GM12878 (cell line): ENCODE results near the gene TMSB10. TPM values are rescaled to one million over a fixed set of nuclear protein-coding genes. Genes with fewer than 3 reads are reported as not detected.

Source experiments
- ATAC-seq: fragments of 200-7000 bp; cut with Tn5 transposase; 3 replicates; pipeline ENCODE4 v1.9.1; 2020; ENCODE audit warnings: mild to moderate bottlenecking, moderate library complexity
- BruUV-seq: library from RNA; stranded (reverse); fragments of 400-500 nt; replicated peaks from 2 replicates; lab custom pipeline; 2021; lab: Mats Ljungman, UMichigan
- CTCF ChIA-PET: fragments of 300-600 bp; sonication (Branson Sonifier 250); formaldehyde crosslinking; extraction: SDS; loops from one replicate; lab custom pipeline; 2021; ENCODE audit warnings: inconsistent platforms; lab: Yijun Ruan, JAX
- POLR2A ChIA-PET: fragments of 350-600 bp; formaldehyde crosslinking; extraction: SDS; loops from one replicate; lab custom pipeline; 2021; ENCODE audit warnings: inconsistent platforms; lab: Charles Lee
- RAD21 ChIA-PET: fragments of 300-600 bp; sonication (Branson Sonifier 250); formaldehyde crosslinking; loops from one replicate; lab custom pipeline; 2023; ENCODE audit warnings: antibody characterized with exemption; ENCODE audit not compliant: unreplicated experiment; lab: Charles Lee
- SMC1A ChIA-PET: fragments of 300-600 bp; sonication (Branson Sonifier 250); formaldehyde crosslinking; loops from one replicate; lab custom pipeline; 2023; ENCODE audit not compliant: unreplicated experiment, uncharacterized antibody; lab: Charles Lee
- DNase-seq: peaks from one replicate; pipeline ENCODE4 v3.0.0-alpha.2; 2011; ENCODE audit warnings: low read depth, low spot score
- FAIRE-seq: peaks from 3 replicates; lab custom pipeline; 2011; peaks lifted over from hg19 to GRCh38; lab: Jason Lieb, UNC
- H2AFZ ChIP-seq: 2 replicates; pipeline ENCODE4 v1.6.0; 2011; ENCODE audit warnings: low read depth, low read length, control low read depth; ENCODE audit not compliant: control insufficient read depth
- H3K27ac ChIP-seq: 2 replicates; pipeline ENCODE4 v1.5.1; 2011; ENCODE audit warnings: control low read depth; ENCODE audit not compliant: control insufficient read depth, insufficient read depth
- H3K27me3 ChIP-seq, 2 experiments: replicated peaks in 1 of 2; 2 replicates each; pipeline versions ENCODE4 v1.6.0 to v1.6.1; 2011; ENCODE audit warnings: low read length in 1 of 2; ENCODE audit not compliant: control insufficient read depth in 2 of 2, insufficient read depth in 2 of 2
- H3K36me3 ChIP-seq, 2 experiments: 2 replicates each; pipeline ENCODE4 v1.5.1; 2011; ENCODE audit warnings: low read length in 1 of 2; ENCODE audit not compliant: control insufficient read depth in 2 of 2, insufficient read depth in 2 of 2
- H3K4me1 ChIP-seq: 2 replicates; pipeline ENCODE4 v1.6.1; 2011; ENCODE audit warnings: mild to moderate bottlenecking, low read length, moderate library complexity, mixed read lengths; ENCODE audit not compliant: control insufficient read depth, insufficient read depth
- H3K4me2 ChIP-seq: 2 replicates; pipeline ENCODE4 v1.6.0; 2011; ENCODE audit warnings: control low read depth; ENCODE audit not compliant: control insufficient read depth, insufficient read depth
- H3K4me3 ChIP-seq: fragments of 200-600 bp; sonication (generic); 2 replicates; pipeline ENCODE4 v1.5.1; 2016
- H3K79me2 ChIP-seq: 2 replicates; pipeline ENCODE4 v1.6.0; 2011; ENCODE audit warnings: low read length; ENCODE audit not compliant: control insufficient read depth, insufficient read depth
- H3K9ac ChIP-seq: 2 replicates; pipeline ENCODE4 v1.8.0; 2011; ENCODE audit warnings: low read length, control low read depth, mixed read lengths; ENCODE audit not compliant: control insufficient read depth, insufficient read depth
- H3K9me3 ChIP-seq: replicated peaks from 3 replicates; pipeline ENCODE4 v1.5.1; 2011; ENCODE audit warnings: mild to moderate bottlenecking, low read length; ENCODE audit not compliant: control insufficient read depth, insufficient read depth
- H4K20me1 ChIP-seq: 2 replicates; pipeline ENCODE4 v1.6.0; 2011; ENCODE audit not compliant: control insufficient read depth, insufficient read depth
- BMI1 ChIP-seq: fragments of 450-650 bp; IDR thresholded peaks from 2 replicates; pipeline ENCODE4 v1.6.1; 2016; ENCODE audit warnings: mild to moderate bottlenecking, moderate library complexity, borderline replicate concordance
- GABPA ChIP-seq: IDR thresholded peaks from 2 replicates; pipeline ENCODE4 v1.6.1; 2014; ENCODE audit warnings: antibody characterized with exemption, low read depth, mild to moderate bottlenecking, inconsistent platforms
- NBN ChIP-seq: fragments of 450-650 bp; IDR thresholded peaks from 2 replicates; pipeline ENCODE4 v1.6.1; 2016
- WGBS: methylation state at CpG from one replicate; pipeline ENCODE4 v1.1.6; 2016; ENCODE audit warnings: low lambda C conversion rate; ENCODE audit not compliant: insufficient replicate concordance, insufficient coverage; ENCODE audit errors: missing lambda C conversion rate; 5-methylcytosine and 5-hydroxymethylcytosine counted together
- in situ Hi-C: fragments of 300-500 bp; cut with MboI; formaldehyde crosslinking; loops from 9 replicates; pipeline ENCODE4 v1.14.3; 2018; ENCODE audit warnings: mixed read lengths
- intact Hi-C: fragments of 100-400 bp; cut with micrococcal nuclease; formaldehyde crosslinking; loops from one replicate; pipeline ENCODE4 v1.14.2; 2022; ENCODE audit not compliant: unreplicated experiment
- polyA plus RNA-seq, 11 experiments: library from polyadenylated mRNA; depleted of rRNA in 4 of 11; unstranded in 6 of 11; stranded (reverse) in 5 of 11; fragments of >200 nt; fragmentation: Nextera tagmentation in 4 of 11; fragmentation: Illumina TruSeq in 1 of 11; extraction: Ambion mirVana in 4 of 11; extraction: Trizol in 1 of 11; gene quantifications; 1 replicate in 1 of 11; 2 replicates in 10 of 11; pipeline versions ENCODE4 v1.2.1 to v1.2.3, GENCODE V29; 2011 to 2016; ENCODE audit warnings: inconsistent platforms in 2 of 11, missing spikeins in 2 of 11, low read depth in 1 of 11
- total RNA-seq, 4 experiments: library from RNA; depleted of rRNA in 3 of 4; stranded (reverse); fragments of >200 nt in 3 of 4; fragmentation: Illumina TruSeq in 1 of 4; extraction: Trizol in 1 of 4; gene quantifications; 2 replicates each; pipeline versions ENCODE4 v1.2.1 to v1.2.3, GENCODE V29; 2013 to 2021
- TF ChIP-seq, protein P1 (sequence below): fragments of 450-650 bp; IDR thresholded peaks from 2 replicates; pipeline ENCODE4 v1.6.1; 2017; ENCODE audit warnings: mild to moderate bottlenecking
- TF ChIP-seq, protein P2 (sequence below): IDR thresholded peaks from 2 replicates; pipeline ENCODE4 v1.6.1; 2011; ENCODE audit warnings: borderline replicate concordance, low read depth, mild to moderate bottlenecking, moderate library complexity, mixed read lengths, low read length; ENCODE audit not compliant: insufficient read depth; ENCODE audit errors: extremely low read length

Gene TMSB10
- total and polyA plus RNA-seq, 10 of the 15 experiments (the other 5 are each of a cell fraction or from before 2014, with no cell fraction given) = 1,406 to 4,860 (median 3,381) TPM

DNA sequence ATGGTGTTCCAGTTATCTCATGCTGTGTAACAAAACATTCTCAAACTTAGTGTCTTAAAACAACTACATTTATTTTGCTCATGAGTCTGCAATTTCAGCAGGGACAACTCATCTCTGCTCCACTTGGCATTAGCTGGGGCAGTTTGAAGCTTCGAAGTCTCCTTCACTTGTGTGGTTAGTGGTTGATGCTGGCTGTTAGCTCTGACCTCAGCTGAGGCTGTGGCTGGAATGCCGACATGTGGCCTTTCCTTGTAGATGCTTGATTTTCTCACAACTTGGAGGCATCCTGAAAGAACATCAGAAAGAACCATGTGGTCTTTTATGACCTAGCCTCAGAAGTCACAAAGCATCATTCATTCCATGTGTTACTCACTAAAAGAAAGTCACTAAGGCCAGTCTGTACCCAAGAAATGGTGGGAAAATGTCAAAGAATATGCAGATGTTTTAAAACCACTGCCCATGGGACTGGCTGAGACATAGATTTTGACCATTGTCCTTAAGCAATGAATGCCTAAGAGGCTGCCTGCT is 3.8 kb upstream of the TMSB10 start:
- BruUV-seq = no TSS peak
- SMC1A ChIA-PET = interaction anchor here (0.7 to 2.9 kb wide), 6 partner anchors 13 to 23 kb away, joined by 3 to 16 read pairs (median 4); partner anchors contain the start of gene TRABD2A
- in situ Hi-C loops = no loop called here

More for the DNA sequence above, 3.8 kb upstream of the TMSB10 start:
- Histone ChIP-seq H3K4me1 (peaks cover 25% of the 10 kb centered on the region), H3K27ac (no peak overlapping the region), H3K9me3 (no peaks in the 10 kb centered on the region; the same call in 2 of the 3 replicates), H3K79me2 (peaks cover 13% of the 10 kb centered on the region), H3K27me3 (no peaks in the 10 kb centered on the region), H4K20me1 (no peaks in the 10 kb centered on the region), H3K4me3 (no peak overlapping the region), H3K36me3 (no peaks in the 10 kb centered on the region), H2AFZ (no peak overlapping the region), H3K9ac (no peak overlapping the region), H3K4me2 (no peak overlapping the region)
- ChIA-PET CTCF (interaction anchor here (0.8 to 4.1 kb wide), 5 partner anchors 13 to 24 kb away, joined by 3 to 18 read pairs (median 4); no protein-coding TSS in a partner anchor), RAD21 (interaction anchor here (0.6 to 1.5 kb wide), 5 partner anchors 12 to 365 kb away, joined by 3 to 5 read pairs (median 3); no protein-coding TSS in a partner anchor), POLR2A (interaction anchor here (0.5 to 1.5 kb wide), 4 partner anchors 13 to 78 kb away, joined by 4 to 5 read pairs (median 4); no protein-coding TSS in a partner anchor)
- 55% methylated on average over 2 of the region's 2 CpGs for WGBS
- intact Hi-C loops = no loop called here
- FAIRE-seq (no peak), ATAC-seq (no peak), DNase-seq (no peak)
- TF ChIP-seq NBN (no peak), BMI1 (no peak), GABPA (no peak)
- TF ChIP-seq, protein P1, sequence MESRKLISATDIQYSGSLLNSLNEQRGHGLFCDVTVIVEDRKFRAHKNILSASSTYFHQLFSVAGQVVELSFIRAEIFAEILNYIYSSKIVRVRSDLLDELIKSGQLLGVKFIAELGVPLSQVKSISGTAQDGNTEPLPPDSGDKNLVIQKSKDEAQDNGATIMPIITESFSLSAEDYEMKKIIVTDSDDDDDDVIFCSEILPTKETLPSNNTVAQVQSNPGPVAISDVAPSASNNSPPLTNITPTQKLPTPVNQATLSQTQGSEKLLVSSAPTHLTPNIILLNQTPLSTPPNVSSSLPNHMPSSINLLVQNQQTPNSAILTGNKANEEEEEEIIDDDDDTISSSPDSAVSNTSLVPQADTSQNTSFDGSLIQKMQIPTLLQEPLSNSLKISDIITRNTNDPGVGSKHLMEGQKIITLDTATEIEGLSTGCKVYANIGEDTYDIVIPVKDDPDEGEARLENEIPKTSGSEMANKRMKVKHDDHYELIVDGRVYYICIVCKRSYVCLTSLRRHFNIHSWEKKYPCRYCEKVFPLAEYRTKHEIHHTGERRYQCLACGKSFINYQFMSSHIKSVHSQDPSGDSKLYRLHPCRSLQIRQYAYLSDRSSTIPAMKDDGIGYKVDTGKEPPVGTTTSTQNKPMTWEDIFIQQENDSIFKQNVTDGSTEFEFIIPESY = no peak
- TF ChIP-seq, protein P2, sequence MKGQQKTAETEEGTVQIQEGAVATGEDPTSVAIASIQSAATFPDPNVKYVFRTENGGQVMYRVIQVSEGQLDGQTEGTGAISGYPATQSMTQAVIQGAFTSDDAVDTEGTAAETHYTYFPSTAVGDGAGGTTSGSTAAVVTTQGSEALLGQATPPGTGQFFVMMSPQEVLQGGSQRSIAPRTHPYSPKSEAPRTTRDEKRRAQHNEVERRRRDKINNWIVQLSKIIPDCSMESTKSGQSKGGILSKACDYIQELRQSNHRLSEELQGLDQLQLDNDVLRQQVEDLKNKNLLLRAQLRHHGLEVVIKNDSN = no peak
